ENCODE data around the gene GAS7. TPM values are rescaled to one million over a fixed set of nuclear protein-coding genes. Genes with fewer than 3 reads are reported as not detected.
A peak's percentile ranks its signal among the peaks of the same experiment; 100 is the strongest.

The GAS7 gene
- total RNA-seq, 1 donor from 2014 or later: 2.0 TPM

GRCh38 chr17:9893411-9894012 lies 304.9 kb downstream of the GAS7 start:
- Mint-ChIP-seq H3K27me3 (ENCODE audit: unreplicated experiment) (peaks cover 3% of the 10 kb centered on the region), H3K4me1 (ENCODE audit: low read depth, unreplicated experiment) (no peaks in the 10 kb centered on the region), H3K4me3 (ENCODE audit: unreplicated experiment) (no peak overlapping the region), H3K36me3 (ENCODE audit: unreplicated experiment) (no peaks in the 10 kb centered on the region), H3K9me3 (ENCODE audit: unreplicated experiment) (peaks cover 12% of the 10 kb centered on the region), H3K27ac (ENCODE audit: unreplicated experiment) (no peak overlapping the region)
- no peak for DNase-seq
- TF ChIP-seq, protein P1, sequence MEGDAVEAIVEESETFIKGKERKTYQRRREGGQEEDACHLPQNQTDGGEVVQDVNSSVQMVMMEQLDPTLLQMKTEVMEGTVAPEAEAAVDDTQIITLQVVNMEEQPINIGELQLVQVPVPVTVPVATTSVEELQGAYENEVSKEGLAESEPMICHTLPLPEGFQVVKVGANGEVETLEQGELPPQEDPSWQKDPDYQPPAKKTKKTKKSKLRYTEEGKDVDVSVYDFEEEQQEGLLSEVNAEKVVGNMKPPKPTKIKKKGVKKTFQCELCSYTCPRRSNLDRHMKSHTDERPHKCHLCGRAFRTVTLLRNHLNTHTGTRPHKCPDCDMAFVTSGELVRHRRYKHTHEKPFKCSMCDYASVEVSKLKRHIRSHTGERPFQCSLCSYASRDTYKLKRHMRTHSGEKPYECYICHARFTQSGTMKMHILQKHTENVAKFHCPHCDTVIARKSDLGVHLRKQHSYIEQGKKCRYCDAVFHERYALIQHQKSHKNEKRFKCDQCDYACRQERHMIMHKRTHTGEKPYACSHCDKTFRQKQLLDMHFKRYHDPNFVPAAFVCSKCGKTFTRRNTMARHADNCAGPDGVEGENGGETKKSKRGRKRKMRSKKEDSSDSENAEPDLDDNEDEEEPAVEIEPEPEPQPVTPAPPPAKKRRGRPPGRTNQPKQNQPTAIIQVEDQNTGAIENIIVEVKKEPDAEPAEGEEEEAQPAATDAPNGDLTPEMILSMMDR (IDR thresholded peaks at IDR 0.05; ENCODE audit: partially characterized antibody, unreplicated experiment): no peak

DNA sequence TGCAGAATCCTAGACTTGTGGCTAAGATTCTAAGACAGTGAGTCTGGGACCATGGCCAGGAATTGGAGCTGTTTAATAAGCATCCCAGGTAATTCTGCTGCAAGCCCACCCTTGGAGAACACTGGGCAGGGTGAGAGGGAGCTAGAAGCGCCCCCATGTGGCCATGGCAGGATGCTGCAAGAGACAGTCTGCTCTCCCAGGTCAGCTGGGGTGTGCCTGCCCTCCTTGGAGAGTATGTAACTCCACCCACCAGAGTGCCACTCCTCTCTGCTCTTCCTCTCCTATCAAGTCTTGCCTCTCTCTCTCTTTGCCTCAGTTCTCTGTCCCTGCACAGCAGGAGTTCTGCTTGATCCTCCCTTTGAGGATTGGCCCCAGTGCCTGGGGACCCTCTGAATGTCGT lies 308.3 kb downstream of the GAS7 start:
- peaks cover 14% of the 10 kb centered on the region for H3K9me3 Mint-ChIP-seq (ENCODE audit: unreplicated experiment)
- H3K36me3 Mint-ChIP-seq (ENCODE audit: unreplicated experiment): no peaks in the 10 kb centered on the region
- H3K27me3 Mint-ChIP-seq (ENCODE audit: unreplicated experiment): peaks cover 3% of the 10 kb centered on the region
- no peaks in the 10 kb centered on the region for H3K4me1 Mint-ChIP-seq (ENCODE audit: low read depth, unreplicated experiment)
- H3K4me3 Mint-ChIP-seq (ENCODE audit: unreplicated experiment): no peak overlapping the region
- peak; percentile 53 for DNase-seq
- no peak overlapping the region for H3K27ac Mint-ChIP-seq (ENCODE audit: unreplicated experiment)
- TF ChIP-seq, protein P1 (IDR thresholded peaks at IDR 0.05; ENCODE audit: partially characterized antibody, unreplicated experiment): peak; percentile 69

DNA sequence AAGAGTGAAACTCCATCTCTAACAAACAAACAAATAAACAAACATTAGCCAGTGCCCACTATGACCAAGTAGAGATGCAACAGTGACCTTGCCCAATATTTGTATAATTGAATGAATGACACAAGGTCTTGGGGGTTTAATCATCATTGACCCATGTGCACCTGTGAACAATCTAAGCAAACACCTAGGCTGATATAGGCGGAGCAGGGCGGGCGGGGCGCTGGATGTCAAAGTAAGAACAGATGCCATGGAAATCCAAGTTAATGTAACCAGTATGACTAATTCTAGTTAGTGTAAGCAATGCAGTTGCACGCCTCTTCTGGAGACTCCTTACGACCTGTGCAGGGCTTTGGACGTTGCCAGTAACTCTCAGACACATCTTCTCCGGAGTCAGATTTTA lies 310.9 kb downstream of the GAS7 start:
- TF ChIP-seq, protein P1 (IDR thresholded peaks at IDR 0.05; ENCODE audit: partially characterized antibody, unreplicated experiment): no peak
- H3K9me3 Mint-ChIP-seq (ENCODE audit: unreplicated experiment): peaks cover 14% of the 10 kb centered on the region
- no peak overlapping the region for H3K4me3 Mint-ChIP-seq (ENCODE audit: unreplicated experiment)
- no peaks in the 10 kb centered on the region for H3K4me1 Mint-ChIP-seq (ENCODE audit: low read depth, unreplicated experiment)
- H3K36me3 Mint-ChIP-seq (ENCODE audit: unreplicated experiment): peaks cover 4% of the 10 kb centered on the region
- DNase-seq: no peak
- peaks cover 3% of the 10 kb centered on the region for H3K27me3 Mint-ChIP-seq (ENCODE audit: unreplicated experiment)
- H3K27ac Mint-ChIP-seq (ENCODE audit: unreplicated experiment): no peak overlapping the region

GRCh38 chr17:9886141-9886930 lies 312.1 kb downstream of the GAS7 start:
- Mint-ChIP-seq H3K27me3 (ENCODE audit: unreplicated experiment) (peaks cover 3% of the 10 kb centered on the region), H3K4me1 (ENCODE audit: low read depth, unreplicated experiment) (no peaks in the 10 kb centered on the region), H3K27ac (ENCODE audit: unreplicated experiment) (no peak overlapping the region), H3K4me3 (ENCODE audit: unreplicated experiment) (no peak overlapping the region), H3K36me3 (ENCODE audit: unreplicated experiment) (peaks cover 4% of the 10 kb centered on the region), H3K9me3 (ENCODE audit: unreplicated experiment) (peaks cover 12% of the 10 kb centered on the region)
- TF ChIP-seq, protein P1 (IDR thresholded peaks at IDR 0.05; ENCODE audit: partially characterized antibody, unreplicated experiment): no peak
- no peak for DNase-seq

DNA sequence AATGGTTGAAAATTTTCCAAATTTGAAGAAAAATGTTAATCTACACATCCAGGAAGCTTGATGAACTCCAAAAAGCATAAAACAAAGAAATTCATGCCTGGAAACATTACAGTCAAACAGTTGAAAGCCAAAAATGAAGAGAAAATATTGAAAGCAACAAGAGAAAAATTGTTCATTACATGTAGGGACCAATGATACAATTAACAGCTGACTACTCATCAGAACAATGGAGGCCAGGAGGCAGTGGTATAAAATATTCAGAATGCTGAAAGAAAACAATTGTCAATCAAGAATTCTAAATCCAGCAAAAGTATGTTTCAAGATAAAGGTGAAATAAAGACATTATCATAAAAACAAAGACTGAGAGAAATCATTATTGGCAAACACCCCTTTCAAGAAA lies 315.0 kb downstream of the GAS7 start:
- Mint-ChIP-seq H3K4me3 (ENCODE audit: unreplicated experiment) (no peak overlapping the region), H3K27ac (ENCODE audit: unreplicated experiment) (no peak overlapping the region), H3K36me3 (ENCODE audit: unreplicated experiment) (peaks cover 4% of the 10 kb centered on the region), H3K4me1 (ENCODE audit: low read depth, unreplicated experiment) (no peaks in the 10 kb centered on the region), H3K27me3 (ENCODE audit: unreplicated experiment) (no peaks in the 10 kb centered on the region), H3K9me3 (ENCODE audit: unreplicated experiment) (peaks cover 7% of the 10 kb centered on the region)
- DNase-seq: no peak
- TF ChIP-seq, protein P1 (IDR thresholded peaks at IDR 0.05; ENCODE audit: partially characterized antibody, unreplicated experiment): no peak

All from glutamatergic neuron (in vitro differentiated cells).